Lower leg skin (tissue), 4 donors: ENCODE measurements around the gene MMAA. TPM values are rescaled to one million over a fixed set of nuclear protein-coding genes. Genes with fewer than 3 reads are reported as not detected.

Experiments
- DNase-seq, 2 donors: peaks; one replicate each; pipeline ENCODE4 v3.0.0-alpha.2; 2019; ENCODE audit warnings: low spot score in 2 of 2
- H3K4me3 ChIP-seq: fragments of 200-600 bp; sonication (generic); 2 replicates; pipeline ENCODE4 v1.5.1; 2017; ENCODE audit warnings: mild to moderate bottlenecking, low read depth; ENCODE audit not compliant: poor library complexity, severe bottlenecking
- POLR2A ChIP-seq, 2 donors: fragments of 450-650 bp; IDR thresholded peaks; one replicate each; pipeline ENCODE4 v1.6.1; 2016 to 2017; ENCODE audit warnings: antibody characterized with exemption in 2 of 2, mild to moderate bottlenecking in 1 of 2, moderate library complexity in 1 of 2
- WGBS, 2 donors: methylation state at CpG; one replicate each; pipeline ENCODE4 v1.1.5; 2018; 5-methylcytosine and 5-hydroxymethylcytosine counted together
- intact Hi-C: fragments of 100-400 bp; cut with DNase I; formaldehyde crosslinking; loops from one replicate; pipeline ENCODE4 v1.15.0; 2023; ENCODE audit warnings: low total_unique reads
- total RNA-seq, 4 donors: library from RNA; depleted of rRNA; stranded (reverse); fragments of >200 nt; gene quantifications; one replicate each; pipeline ENCODE4 v1.1.0, GENCODE V29; 2016
- TF ChIP-seq, protein P1 (sequence below), 3 donors: fragments of 450-650 bp; IDR thresholded peaks; one replicate each; pipeline ENCODE4 v1.5.1; 2016; ENCODE audit warnings: antibody characterized with exemption in 3 of 3, mild to moderate bottlenecking in 3 of 3, moderate library complexity in 2 of 3

The MMAA gene
- total RNA-seq, 4 donors from 2014 or later: 4.9 to 9.3 (median 7.2) TPM

DNA sequence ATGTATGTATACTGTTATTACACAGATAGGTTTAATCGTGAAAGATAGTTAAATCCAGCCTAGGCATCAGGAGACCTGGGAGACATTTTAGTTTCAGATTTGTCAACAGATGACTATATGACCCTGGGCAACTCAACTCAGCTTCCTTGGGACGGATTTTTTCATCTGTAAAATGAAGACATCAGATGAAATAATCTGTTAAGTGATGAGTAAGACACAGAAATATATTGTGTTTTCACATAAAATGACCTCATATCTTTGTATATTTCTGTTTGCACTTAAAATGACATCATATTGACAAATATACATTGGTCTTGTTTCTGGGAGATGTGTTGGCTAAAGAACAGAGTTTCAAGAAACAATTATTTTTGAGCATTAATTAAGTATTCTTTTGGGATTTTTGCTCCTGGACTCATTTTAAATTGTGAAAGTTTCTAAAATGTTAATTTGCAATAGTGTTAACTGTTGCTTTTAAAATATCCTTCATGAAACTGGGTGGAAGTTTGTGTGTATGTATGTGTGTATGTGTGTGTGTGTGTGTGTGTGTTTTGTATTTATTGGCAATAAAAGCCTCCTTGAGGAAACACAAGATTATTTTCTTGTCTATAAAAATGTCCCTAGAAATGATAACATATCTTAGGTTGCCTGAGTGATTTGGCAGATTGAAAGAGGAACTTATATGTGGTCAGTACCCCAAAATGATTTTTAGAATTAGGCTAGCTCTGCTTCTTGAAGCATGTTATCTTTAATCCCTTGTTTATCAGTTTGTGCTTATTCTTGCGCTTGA is 29.1 kb upstream of the MMAA start:
- H3K4me3 ChIP-seq: no peak overlapping the region
- TF ChIP-seq, protein P1, sequence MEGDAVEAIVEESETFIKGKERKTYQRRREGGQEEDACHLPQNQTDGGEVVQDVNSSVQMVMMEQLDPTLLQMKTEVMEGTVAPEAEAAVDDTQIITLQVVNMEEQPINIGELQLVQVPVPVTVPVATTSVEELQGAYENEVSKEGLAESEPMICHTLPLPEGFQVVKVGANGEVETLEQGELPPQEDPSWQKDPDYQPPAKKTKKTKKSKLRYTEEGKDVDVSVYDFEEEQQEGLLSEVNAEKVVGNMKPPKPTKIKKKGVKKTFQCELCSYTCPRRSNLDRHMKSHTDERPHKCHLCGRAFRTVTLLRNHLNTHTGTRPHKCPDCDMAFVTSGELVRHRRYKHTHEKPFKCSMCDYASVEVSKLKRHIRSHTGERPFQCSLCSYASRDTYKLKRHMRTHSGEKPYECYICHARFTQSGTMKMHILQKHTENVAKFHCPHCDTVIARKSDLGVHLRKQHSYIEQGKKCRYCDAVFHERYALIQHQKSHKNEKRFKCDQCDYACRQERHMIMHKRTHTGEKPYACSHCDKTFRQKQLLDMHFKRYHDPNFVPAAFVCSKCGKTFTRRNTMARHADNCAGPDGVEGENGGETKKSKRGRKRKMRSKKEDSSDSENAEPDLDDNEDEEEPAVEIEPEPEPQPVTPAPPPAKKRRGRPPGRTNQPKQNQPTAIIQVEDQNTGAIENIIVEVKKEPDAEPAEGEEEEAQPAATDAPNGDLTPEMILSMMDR (IDR thresholded peaks at IDR 0.05): no peak
- TF ChIP-seq POLR2A (IDR thresholded peaks at IDR 0.05): no peak
- intact Hi-C loops: no loop called here
- no peak for DNase-seq
- WGBS, 2 donors: 75 to 82% methylated on average over 3 of the region's 3 CpGs

DNA sequence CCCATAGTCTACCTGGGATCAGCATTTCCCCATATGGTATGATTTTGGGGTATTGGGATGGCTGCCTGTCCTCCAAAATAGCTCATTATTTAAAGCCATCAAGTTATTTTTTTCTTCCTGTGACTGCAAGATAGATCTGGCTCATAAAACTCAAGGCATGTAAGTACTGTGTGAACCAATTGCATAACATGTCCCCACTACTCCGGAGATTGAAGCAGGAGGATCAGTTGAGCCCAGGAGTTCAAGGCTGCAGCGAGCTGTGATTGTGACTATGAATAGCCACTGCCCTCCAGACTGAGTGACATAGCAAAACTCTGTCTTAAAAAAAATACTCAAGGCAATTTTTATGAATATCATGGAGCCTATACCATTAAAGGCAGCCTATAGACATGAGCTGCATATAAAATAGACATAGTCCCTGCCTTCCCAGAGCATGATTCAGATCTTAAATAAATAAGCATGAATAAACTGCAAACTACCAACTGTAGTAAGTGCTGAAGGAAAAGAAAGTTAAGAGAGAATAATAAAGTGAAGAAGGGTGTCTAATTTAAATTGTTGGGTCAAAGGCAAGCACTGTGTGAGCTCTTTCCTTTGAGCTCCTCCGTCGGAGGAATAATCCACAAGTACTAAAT is 16.9 kb upstream of the MMAA start:
- 94 to 96% methylated on average over 4 of the region's 4 CpGs for WGBS, 2 donors

DNA sequence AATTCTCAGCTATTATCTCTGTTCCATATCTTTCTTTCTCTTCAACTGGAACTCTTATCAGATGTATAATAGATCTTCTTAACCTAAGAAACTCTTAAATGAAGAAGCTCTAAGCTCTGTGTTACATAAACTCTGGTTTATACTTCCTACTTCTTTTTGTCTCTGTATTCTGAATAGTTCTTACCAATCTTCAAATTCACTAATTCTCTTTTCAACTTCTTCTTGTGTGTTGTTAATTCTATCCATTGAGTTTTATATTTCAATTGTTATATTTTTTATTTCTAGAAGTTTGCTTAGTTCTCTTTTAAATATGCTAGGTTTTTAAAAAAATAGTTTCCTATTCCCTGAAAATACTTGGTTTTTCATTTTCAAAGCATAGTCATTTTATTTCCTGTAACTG is 13.2 kb upstream of the MMAA start:
- TF ChIP-seq, protein P1 (IDR thresholded peaks at IDR 0.05): no peak
- TF ChIP-seq POLR2A (IDR thresholded peaks at IDR 0.05): no peak
- intact Hi-C loops: no loop called here

More for the DNA sequence above, 16.9 kb upstream of the MMAA start:
- no peak overlapping the region for H3K4me3 ChIP-seq
- intact Hi-C loops: no loop called here
- no peak for TF ChIP-seq POLR2A (IDR thresholded peaks at IDR 0.05)
- DNase-seq: no peak

DNA sequence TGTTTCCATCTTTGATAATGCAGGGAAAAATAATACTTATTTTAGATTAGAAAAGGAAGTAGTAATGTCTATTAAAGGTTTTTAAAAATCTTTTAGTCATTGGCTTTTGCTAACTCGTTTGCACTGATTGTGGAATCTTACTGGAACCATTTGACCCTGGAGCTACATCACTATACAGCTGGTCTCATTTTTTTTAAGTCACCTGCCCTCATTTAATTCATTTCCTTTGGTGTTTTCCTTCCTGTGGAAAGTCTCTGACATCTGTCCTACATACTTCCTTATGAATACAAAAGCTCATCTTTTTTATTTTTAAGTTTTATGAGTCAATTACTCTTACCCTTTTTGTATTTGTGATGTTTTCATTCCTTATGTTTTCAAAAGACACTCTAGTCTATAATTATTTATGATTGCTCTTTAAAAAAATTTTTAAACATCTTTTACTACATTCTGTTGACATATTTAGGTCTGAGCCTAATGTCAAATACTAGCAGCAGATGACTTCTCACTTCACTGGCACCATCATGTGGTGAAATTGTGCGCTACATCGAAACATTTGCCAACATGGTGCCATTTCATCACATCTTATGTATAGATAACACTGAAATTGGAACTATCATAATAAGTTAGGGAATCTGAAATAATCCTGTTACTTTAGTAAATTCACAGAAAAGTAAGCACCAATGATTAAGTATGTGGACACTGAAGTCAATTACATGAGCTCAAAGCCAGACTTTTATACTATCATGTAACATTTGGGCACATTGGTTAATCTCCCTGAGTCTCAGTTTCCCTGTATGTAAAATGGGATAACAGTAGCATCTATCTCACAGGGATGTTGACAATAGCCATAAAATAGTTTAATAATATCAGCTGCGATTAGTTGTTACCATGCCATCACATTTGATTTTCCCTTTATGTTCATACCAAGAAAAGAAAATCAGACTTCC is 9.4 kb upstream of the MMAA start:
- 25 to 55% methylated on average over 4 of the region's 4 CpGs for WGBS, 2 donors
- no peak overlapping the region for H3K4me3 ChIP-seq
- no peak for TF ChIP-seq POLR2A (IDR thresholded peaks at IDR 0.05)
- TF ChIP-seq, protein P1 (IDR thresholded peaks at IDR 0.05): no peak
- intact Hi-C loops: no loop called here
- peak; percentile 76 to 89 for DNase-seq

More for the DNA sequence above, 13.2 kb upstream of the MMAA start:
- DNase-seq: no peak
- H3K4me3 ChIP-seq: no peak overlapping the region

DNA sequence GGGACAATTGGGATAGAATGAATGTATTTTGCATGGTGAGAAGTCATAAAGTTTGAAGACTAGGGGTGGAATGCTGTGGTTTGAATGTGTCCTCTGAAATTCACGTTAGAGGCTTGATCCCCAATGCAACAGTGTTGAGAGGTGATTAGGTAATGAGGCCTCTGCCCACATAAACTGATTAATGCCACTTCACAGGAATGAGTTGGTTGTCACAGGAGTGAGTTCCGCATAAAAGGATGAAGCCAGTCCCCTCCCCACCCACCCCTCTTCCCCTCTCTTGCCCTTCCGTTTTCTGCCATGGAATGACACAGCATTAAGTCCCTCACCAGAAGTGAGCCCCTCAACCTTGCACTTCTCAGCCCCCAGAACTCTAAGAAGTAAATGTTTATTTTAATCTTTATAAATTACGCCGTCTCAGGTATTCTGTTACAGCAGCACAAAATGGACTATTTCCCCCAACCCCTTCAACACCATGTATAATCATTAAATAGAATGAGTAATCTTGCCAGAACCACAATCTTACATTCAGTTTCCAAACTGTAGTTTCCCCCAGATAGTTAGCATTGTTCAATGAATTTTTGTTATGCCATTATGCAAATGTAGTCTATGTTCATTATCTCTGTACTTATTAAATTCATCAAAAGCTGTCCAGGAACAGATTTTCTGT is 5.5 kb upstream of the MMAA start:
- WGBS, 2 donors: 72 to 82% methylated on average over 5 of the region's 5 CpGs
- intact Hi-C loops: no loop called here
- no peak for TF ChIP-seq POLR2A (IDR thresholded peaks at IDR 0.05)
- TF ChIP-seq, protein P1 (IDR thresholded peaks at IDR 0.05): no peak
- DNase-seq: no peak
- H3K4me3 ChIP-seq: no peak overlapping the region
